ENCODE results near the gene IMP4. TPM values are rescaled to one million over a fixed set of nuclear protein-coding genes. Genes with fewer than 3 reads are reported as not detected.

IMP4 gene
- total RNA-seq, 2 donors from 2014 or later, result 50.6 to 117 TPM

DNA sequence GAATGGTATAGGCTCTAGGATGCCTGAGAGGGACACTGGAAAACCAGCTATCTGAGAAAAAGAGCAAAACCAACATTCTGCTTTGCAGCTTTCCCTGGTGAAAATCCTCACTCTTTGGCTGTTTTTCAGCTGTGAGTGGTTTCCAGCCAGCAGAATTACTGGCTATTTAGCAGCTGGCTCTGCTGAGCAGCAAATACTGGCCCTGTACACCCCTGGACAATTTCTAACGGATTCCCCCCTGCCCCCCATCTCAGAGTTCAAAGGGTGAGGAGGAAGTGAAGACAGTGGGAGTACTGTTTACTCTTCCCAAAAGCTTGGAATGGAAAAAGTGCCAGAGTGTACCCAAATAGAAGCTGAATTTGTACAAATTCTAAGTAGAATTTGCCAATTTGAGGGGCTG lies 26.1 kb upstream of the IMP4 start:
- Histone ChIP-seq H3K9ac (ENCODE audit: low read depth in 2 of 2, low read length in 2 of 2) (no peak overlapping the region), H3K27me3 (no peaks in the 10 kb centered on the region), H3K27ac (no peak overlapping the region), H3K36me3 (no peaks in the 10 kb centered on the region), H3K9me3 (no peaks in the 10 kb centered on the region), H3K4me3 (no peak overlapping the region), H3K4me1 (no peaks in the 10 kb centered on the region)
- TF ChIP-seq, protein P1, sequence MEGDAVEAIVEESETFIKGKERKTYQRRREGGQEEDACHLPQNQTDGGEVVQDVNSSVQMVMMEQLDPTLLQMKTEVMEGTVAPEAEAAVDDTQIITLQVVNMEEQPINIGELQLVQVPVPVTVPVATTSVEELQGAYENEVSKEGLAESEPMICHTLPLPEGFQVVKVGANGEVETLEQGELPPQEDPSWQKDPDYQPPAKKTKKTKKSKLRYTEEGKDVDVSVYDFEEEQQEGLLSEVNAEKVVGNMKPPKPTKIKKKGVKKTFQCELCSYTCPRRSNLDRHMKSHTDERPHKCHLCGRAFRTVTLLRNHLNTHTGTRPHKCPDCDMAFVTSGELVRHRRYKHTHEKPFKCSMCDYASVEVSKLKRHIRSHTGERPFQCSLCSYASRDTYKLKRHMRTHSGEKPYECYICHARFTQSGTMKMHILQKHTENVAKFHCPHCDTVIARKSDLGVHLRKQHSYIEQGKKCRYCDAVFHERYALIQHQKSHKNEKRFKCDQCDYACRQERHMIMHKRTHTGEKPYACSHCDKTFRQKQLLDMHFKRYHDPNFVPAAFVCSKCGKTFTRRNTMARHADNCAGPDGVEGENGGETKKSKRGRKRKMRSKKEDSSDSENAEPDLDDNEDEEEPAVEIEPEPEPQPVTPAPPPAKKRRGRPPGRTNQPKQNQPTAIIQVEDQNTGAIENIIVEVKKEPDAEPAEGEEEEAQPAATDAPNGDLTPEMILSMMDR (IDR thresholded peaks at IDR 0.05), result no peak
- intact Hi-C loops (cut with DNase I), result no loop called here
- no peak for DNase-seq

DNA sequence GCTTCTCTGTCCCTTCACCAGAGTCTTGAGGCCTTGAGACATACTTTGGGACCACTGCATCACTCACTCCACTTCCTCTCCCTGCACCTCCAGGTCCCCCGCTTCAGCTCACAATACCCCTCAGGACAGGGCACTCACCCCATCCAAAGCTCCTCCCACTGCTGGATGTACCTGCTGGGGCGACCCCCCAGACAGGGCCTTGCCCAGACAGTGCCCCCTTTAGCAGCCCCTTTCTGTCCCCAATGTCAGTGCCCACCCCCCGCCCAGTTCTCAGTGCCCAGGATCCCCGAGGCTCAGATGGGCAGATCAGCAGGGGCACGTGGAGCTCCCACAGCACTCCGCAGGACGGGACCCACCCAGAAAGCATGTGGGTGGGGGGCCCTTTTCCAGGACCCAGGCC lies 23.8 kb upstream of the IMP4 start:
- DNase-seq, result no peak
- Histone ChIP-seq H3K36me3 (no peaks in the 10 kb centered on the region), H3K9ac (ENCODE audit: low read depth in 2 of 2, low read length in 2 of 2) (no peak overlapping the region), H3K9me3 (no peaks in the 10 kb centered on the region), H3K27me3 (no peaks in the 10 kb centered on the region), H3K4me3 (no peak overlapping the region), H3K4me1 (no peaks in the 10 kb centered on the region), H3K27ac (no peak overlapping the region)
- intact Hi-C loops (cut with DNase I), result no loop called here
- TF ChIP-seq, protein P1 (IDR thresholded peaks at IDR 0.05), result no peak

DNA sequence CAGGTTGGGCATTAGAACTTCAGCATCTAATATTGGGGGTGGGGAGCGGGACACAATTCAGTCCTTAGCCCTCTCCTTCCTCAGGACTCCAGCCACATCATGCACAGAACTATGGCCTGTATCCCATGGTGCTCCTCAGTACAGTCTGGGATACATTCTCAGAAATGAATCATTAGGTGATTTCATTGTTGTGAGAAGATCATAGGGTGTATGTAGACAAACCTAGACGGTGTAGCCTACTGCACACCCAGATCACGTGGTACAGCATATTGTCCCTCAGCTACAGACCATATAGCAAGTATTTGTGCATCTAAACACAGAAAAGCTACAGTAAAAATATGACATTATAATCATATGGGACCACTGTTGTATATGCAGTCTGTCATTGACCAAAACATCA lies 23.2 kb upstream of the IMP4 start:
- H3K9ac ChIP-seq (ENCODE audit: low read depth in 2 of 2, low read length in 2 of 2), result no peak overlapping the region
- H3K27ac ChIP-seq, result no peak overlapping the region
- H3K4me1 ChIP-seq, result no peaks in the 10 kb centered on the region
- intact Hi-C loops (cut with DNase I), result no loop called here
- DNase-seq, result no peak
- TF ChIP-seq, protein P1 (IDR thresholded peaks at IDR 0.05), result no peak
- H3K27me3 ChIP-seq, result no peaks in the 10 kb centered on the region
- no peaks in the 10 kb centered on the region for H3K36me3 ChIP-seq
- H3K9me3 ChIP-seq, result no peaks in the 10 kb centered on the region
- no peak overlapping the region for H3K4me3 ChIP-seq

DNA sequence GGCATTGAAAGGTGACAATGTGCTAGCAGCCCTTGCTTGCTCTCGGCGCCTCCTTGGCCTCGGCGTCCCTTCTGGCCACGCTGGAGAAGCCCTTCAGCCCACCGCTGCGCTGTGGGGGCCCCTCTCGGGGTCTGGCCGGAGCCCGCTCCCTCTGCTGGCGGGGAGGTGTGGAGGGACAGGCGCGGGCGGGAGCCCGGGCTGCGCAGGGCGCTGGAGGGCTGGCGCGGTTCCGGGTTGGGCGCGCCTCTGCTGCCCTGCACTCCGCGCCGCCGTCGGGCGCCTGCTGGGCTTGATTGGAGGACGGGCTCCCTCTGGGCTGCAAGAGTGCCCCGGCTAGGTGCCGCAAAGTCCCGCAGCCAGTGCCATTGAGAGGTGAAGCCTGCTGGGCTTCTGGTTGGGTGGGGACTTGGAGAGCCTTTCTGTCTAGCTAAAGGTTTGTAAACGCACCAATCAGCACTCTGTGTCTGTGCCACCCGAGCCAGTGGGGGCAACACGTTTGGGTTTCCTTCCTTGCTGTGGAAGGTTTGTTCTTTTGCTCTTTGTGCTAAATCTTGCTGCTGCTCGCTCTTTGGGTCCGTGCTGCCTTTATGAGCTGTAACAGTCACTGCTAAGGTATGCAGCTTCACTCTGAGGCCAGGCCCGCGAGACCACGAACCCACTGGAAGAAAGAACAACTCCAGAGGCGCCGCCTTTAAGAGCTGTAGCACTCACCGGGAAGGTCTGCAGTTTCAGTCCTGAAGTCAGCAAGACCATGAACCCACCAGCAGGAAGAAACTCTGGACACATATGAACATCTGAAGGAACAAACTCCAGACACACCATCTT lies 14.8 kb upstream of the IMP4 start:
- TF ChIP-seq, protein P1 (IDR thresholded peaks at IDR 0.05), result no peak
- Histone ChIP-seq H3K9me3 (no peaks in the 10 kb centered on the region), H3K4me1 (no peaks in the 10 kb centered on the region), H3K27ac (no peak overlapping the region), H3K4me3 (no peak overlapping the region), H3K9ac (ENCODE audit: low read depth in 2 of 2, low read length in 2 of 2) (no peak overlapping the region), H3K27me3 (peaks cover 3% of the 10 kb centered on the region), H3K36me3 (no peaks in the 10 kb centered on the region)
- intact Hi-C loops (cut with DNase I), result no loop called here
- DNase-seq, result no peak

DNA sequence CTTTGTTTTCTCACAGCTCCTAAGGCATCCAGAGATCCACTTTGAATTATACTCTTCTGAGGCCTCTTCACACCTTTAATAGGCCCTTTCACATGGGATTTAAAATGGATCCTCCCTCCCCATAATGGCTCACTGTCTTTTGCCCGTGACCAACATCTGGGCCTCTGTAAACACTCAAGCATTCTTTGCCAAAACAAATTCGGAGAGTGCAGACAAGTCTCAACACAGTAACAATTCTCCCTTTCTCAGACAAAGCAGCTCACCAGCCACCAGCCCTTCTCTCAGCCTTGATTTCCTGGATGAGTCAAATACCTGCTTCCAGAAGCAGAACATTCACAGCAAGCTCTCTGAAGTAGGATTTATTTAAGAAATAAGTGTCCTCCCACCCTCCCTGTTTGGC lies 14.0 kb upstream of the IMP4 start:
- peaks cover 3% of the 10 kb centered on the region for H3K27me3 ChIP-seq
- H3K4me3 ChIP-seq, result no peak overlapping the region
- H3K9ac ChIP-seq (ENCODE audit: low read depth in 2 of 2, low read length in 2 of 2), result no peak overlapping the region
- intact Hi-C loops (cut with DNase I), result no loop called here
- no peaks in the 10 kb centered on the region for H3K9me3 ChIP-seq
- TF ChIP-seq, protein P1 (IDR thresholded peaks at IDR 0.05), result no peak
- no peaks in the 10 kb centered on the region for H3K36me3 ChIP-seq
- H3K4me1 ChIP-seq, result no peaks in the 10 kb centered on the region
- H3K27ac ChIP-seq, result no peak overlapping the region
- no peak for DNase-seq

All from colonic mucosa (tissue), 4 donors.